HTERT RPE-1 (cell line): ENCODE data around the gene SAMD9.
"Not testable (repeated sequence)": the region's sequence is repeated elsewhere in the genome, so short reads cannot be mapped to it uniquely, and the experiment has no call there.

Experiments
- in situ Hi-C: fragments of 300-500 bp; cut with MboI; formaldehyde crosslinking; loops from 4 replicates; pipeline ENCODE4 v1.14.3; 2020; ENCODE audit warnings: low sequenced_read_pairs

SAMD9 gene

GRCh38 chr7:93120592-93121549, 3.1 kb upstream of the SAMD9 start:
- in situ Hi-C loops: no loop called here

- in situ Hi-C loops: no loop called here
Measured at GRCh38 chr7:93119191-93119905, 1.6 kb upstream of the SAMD9 start.

- in situ Hi-C loops: no loop called here
Measured at GRCh38 chr7:93117327-93117726, 452 bp downstream of the SAMD9 start.

GRCh38 chr7:93115796-93116195, 2.0 kb downstream of the SAMD9 start:
- in situ Hi-C loops: no loop called here

GRCh38 chr7:93108003-93108402, 9.8 kb downstream of the SAMD9 start:
- in situ Hi-C loops: no loop called here

GRCh38 chr7:93097388-93097787, 20.4 kb downstream of the SAMD9 start:
- in situ Hi-C loops: no loop called here

GRCh38 chr7:93092757-93093370, 24.9 kb downstream of the SAMD9 start:
- in situ Hi-C loops: no loop called here

- in situ Hi-C loops: not testable (repeated sequence)
Measured at GRCh38 chr7:93073357-93073756, 44.4 kb downstream of the SAMD9 start.

- in situ Hi-C loops: no loop called here
Measured at GRCh38 chr7:93062599-93062998, 55.2 kb downstream of the SAMD9 start.

GRCh38 chr7:93060865-93061264, 56.9 kb downstream of the SAMD9 start:
- in situ Hi-C loops: no loop called here

GRCh38 chr7:93060025-93060424, 57.8 kb downstream of the SAMD9 start:
- in situ Hi-C loops: no loop called here

- in situ Hi-C loops: not testable (repeated sequence)
Measured at GRCh38 chr7:93056621-93057020, 61.2 kb downstream of the SAMD9 start.

GRCh38 chr7:93055543-93056107, 62.2 kb downstream of the SAMD9 start:
- in situ Hi-C loops: no loop called here

- in situ Hi-C loops: no loop called here
Measured at GRCh38 chr7:93054975-93055374, 62.8 kb downstream of the SAMD9 start.

GRCh38 chr7:93053949-93054943, 63.5 kb downstream of the SAMD9 start:
- in situ Hi-C loops: no loop called here

GRCh38 chr7:93053209-93053948, 64.4 kb downstream of the SAMD9 start:
- in situ Hi-C loops: no loop called here

- in situ Hi-C loops: no loop called here
Measured at GRCh38 chr7:93051660-93052059, 66.1 kb downstream of the SAMD9 start.
